HuH-7.5 (cell line): ENCODE data around the gene TENM4.

Experiments used
- DNase-seq: peaks from one replicate; pipeline ENCODE4 v3.0.0; 2011; ENCODE audit warnings: low spot score

TENM4 gene

GRCh38 chr11:78807351-78807750, 633.5 kb downstream of the TENM4 start:
- no peak for DNase-seq

- no peak for DNase-seq
Measured at GRCh38 chr11:78806214-78807004, 634.4 kb downstream of the TENM4 start.

- DNase-seq, result no peak
Measured at GRCh38 chr11:78804991-78805390, 635.8 kb downstream of the TENM4 start.

- DNase-seq, result no peak
Measured at GRCh38 chr11:78803995-78804394, 636.8 kb downstream of the TENM4 start.

- DNase-seq, result no peak
Measured at GRCh38 chr11:78802058-78802761, 638.6 kb downstream of the TENM4 start.

- no peak for DNase-seq
Measured at GRCh38 chr11:78801161-78801884, 639.5 kb downstream of the TENM4 start.

GRCh38 chr11:78800756-78801155, 640.1 kb downstream of the TENM4 start:
- DNase-seq, result no peak

GRCh38 chr11:78800096-78800690, 640.6 kb downstream of the TENM4 start:
- DNase-seq, result no peak

- DNase-seq, result peak; percentile 31
Measured at GRCh38 chr11:78798663-78799062, 642.2 kb downstream of the TENM4 start.

GRCh38 chr11:78797559-78797958, 643.3 kb downstream of the TENM4 start:
- no peak for DNase-seq

GRCh38 chr11:78796956-78797355, 643.9 kb downstream of the TENM4 start:
- no peak for DNase-seq

GRCh38 chr11:78795621-78796261, 645.1 kb downstream of the TENM4 start:
- DNase-seq, result no peak

- DNase-seq, result no peak
Measured at GRCh38 chr11:78791964-78792363, 648.9 kb downstream of the TENM4 start.

GRCh38 chr11:78791254-78791653, 649.6 kb downstream of the TENM4 start:
- DNase-seq, result no peak

GRCh38 chr11:78790784-78791183, 650.0 kb downstream of the TENM4 start:
- DNase-seq, result no peak

GRCh38 chr11:78789375-78789774, 651.5 kb downstream of the TENM4 start:
- no peak for DNase-seq

- DNase-seq, result no peak
Measured at GRCh38 chr11:78788533-78788932, 652.3 kb downstream of the TENM4 start.

- DNase-seq, result no peak
Measured at GRCh38 chr11:78787696-78788095, 653.1 kb downstream of the TENM4 start.

GRCh38 chr11:78786746-78787145, 654.1 kb downstream of the TENM4 start:
- no peak for DNase-seq

- no peak for DNase-seq
Measured at GRCh38 chr11:78786086-78786485, 654.7 kb downstream of the TENM4 start.

- DNase-seq, result no peak
Measured at GRCh38 chr11:78784321-78785061, 656.3 kb downstream of the TENM4 start.
